ENCODE measurements around the gene HIGD1B.

DNA sequence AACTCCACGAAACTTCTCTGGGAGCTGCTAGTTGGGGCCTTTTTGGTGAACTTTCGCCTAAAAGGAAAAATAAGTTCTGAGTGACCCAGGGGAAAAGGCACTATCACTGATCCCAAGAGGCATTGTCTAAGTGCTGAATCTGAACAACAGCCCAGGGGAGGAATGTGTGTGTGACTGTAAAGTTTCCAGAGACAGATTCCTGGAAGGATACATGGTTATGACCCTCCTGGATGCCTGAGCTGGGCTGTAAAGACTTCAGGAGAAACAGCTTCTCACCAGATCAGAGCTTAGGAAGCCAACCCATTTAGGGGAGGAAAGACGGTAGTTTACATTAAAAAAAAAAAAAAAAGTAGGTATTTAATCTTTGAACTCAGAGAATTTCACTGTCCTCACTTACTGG lies 20.2 kb downstream of the HIGD1B start:
- TF ChIP-seq EZH2 (IDR thresholded peaks at IDR 0.05; ENCODE audit: insufficient read depth, poor library complexity, severe bottlenecking): no peak
- no peak for TF ChIP-seq EZH2phosphoT487 (IDR thresholded peaks at IDR 0.05; ENCODE audit: insufficient read depth, low read depth)

Measured in GM23248 (cell line).